Tibial nerve (tissue), 4 donors: ENCODE data around the gene OAS2.

Experiments used
- EP300 ChIP-seq, 2 donors: sonication (generic); formaldehyde crosslinking; IDR thresholded peaks; one replicate each; pipeline ENCODE4 v1.6.1; 2017; ENCODE audit warnings: antibody characterized with exemption in 2 of 2, mild to moderate bottlenecking in 1 of 2
- TF ChIP-seq, protein P1 (sequence below), 5 experiments: fragments of 200-600 bp in 3 of 5; fragments of 450-650 bp in 2 of 5; sonication (generic) in 3 of 5; IDR thresholded peaks; one replicate each; pipeline ENCODE4 v1.5.1; 2016 to 2019; ENCODE audit warnings: antibody characterized with exemption in 5 of 5, mild to moderate bottlenecking in 3 of 5, moderate library complexity in 2 of 5

DNA sequence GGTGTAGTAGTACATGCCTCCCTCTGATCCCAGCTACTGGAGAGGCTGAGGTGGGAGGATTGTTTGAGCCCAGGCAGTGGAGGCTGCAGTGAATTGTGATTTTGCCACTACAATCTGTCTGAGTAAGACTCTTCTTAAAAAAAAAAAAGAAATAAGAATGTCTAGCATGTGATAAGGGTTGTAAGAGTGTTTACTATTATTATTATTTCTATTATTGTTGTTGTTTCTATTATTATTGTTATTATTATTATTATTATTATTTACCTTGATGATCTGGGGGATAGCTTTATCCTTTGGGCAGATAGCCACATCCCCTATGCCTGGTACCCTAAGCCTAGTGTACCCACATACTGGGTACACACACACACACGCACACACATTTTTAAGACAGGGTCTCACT lies 35.7 kb upstream of the OAS2 start:
- TF ChIP-seq, protein P1, sequence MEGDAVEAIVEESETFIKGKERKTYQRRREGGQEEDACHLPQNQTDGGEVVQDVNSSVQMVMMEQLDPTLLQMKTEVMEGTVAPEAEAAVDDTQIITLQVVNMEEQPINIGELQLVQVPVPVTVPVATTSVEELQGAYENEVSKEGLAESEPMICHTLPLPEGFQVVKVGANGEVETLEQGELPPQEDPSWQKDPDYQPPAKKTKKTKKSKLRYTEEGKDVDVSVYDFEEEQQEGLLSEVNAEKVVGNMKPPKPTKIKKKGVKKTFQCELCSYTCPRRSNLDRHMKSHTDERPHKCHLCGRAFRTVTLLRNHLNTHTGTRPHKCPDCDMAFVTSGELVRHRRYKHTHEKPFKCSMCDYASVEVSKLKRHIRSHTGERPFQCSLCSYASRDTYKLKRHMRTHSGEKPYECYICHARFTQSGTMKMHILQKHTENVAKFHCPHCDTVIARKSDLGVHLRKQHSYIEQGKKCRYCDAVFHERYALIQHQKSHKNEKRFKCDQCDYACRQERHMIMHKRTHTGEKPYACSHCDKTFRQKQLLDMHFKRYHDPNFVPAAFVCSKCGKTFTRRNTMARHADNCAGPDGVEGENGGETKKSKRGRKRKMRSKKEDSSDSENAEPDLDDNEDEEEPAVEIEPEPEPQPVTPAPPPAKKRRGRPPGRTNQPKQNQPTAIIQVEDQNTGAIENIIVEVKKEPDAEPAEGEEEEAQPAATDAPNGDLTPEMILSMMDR (IDR thresholded peaks at IDR 0.05), result no peak
- TF ChIP-seq EP300 (IDR thresholded peaks at IDR 0.05), result no peak
